Measurements from ENCODE around the gene KPTN. TPM values are rescaled to one million over a fixed set of nuclear protein-coding genes. Genes with fewer than 3 reads are reported as not detected.

The KPTN gene
- 6.6 and 12.1 TPM in 2 replicates for total RNA-seq (2014; rRNA removed; shearing (Covaris generic))

DNA sequence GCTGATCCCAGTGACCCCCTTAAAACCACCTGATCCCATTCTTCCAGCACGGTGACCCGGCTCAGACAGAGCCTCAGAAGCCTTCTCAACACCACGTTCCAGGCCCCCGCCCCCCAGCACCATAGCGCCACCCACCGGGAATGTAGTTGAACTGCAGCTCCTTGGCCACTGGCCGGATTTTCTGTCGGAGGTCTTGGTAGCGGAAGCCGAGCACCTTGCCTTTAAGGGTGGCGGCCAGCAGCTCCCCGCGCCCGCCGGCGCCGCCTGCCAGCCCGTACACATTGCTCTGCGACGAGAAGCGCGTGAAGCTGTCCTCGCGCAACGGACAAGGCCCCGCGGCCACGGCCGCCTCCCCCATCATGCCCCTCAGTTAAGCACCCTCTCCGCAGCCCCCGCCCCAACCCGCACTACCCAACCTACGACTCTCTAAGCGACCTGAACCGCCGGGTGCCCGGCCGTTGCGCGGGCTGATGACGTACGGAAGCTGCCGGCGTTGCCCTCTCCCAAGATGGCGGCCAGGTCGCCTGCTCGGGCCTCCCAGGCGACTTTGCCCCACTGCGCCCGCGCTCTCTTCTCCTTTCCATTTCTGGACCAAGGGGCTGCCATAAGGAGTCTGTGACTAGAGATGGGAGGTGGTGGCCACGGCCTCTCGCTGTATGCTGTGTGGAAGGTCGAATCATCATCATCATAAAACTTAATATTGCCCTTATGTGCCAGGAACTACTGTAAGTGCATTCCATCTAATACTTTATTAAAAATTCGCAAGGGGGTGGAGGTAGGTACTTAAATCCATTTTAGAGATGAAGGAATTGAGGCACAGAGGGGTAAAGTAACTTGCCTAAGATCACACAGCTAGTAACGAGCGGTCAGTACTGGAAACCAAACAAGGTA lies at the start of gene KPTN:
Gene KPTN (minus strand): TSS at position 420 of the 891 bp plus-strand sequence. CDS start 59 bp downstream, at position 361.
- DNase-seq (ENCODE audit: low read depth), result peak; percentile 87

DNA sequence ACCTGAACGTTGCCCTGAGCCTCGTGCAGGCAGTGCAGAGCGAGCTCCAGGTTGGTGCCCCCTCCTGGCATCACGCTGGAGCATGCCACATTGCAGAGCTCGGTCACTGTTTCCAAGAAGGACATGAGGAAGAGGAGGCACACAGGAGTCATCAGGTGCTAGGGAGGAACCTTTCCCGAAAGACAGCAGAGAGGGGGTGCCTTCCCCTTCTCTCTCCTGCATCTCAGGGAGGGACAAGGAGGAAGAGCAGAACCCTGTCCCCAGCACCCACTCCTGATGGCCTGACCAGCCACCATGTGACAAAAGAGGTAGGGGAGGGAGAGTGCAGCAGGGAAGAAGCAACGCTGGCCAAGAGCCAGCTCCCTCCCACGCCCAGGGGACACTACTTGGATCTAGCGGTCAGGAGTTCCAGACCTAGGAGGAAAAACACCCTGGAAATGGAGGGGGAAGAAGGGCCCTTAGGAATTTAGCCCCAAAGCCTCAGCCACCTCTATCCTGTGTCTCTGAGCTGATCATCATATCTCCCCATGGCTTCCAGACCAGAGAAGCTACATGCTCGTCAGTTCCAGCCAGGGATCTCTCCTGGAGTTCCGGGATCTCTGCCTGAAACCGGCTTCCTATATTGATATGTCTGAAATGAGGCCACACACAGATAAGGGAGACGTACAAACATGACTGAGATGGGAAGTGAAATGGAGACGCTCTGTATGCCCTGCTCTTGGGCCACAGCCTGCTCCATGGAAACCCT lies 47.8 kb upstream of the KPTN start:
- no peak for DNase-seq (ENCODE audit: low read depth)

DNA sequence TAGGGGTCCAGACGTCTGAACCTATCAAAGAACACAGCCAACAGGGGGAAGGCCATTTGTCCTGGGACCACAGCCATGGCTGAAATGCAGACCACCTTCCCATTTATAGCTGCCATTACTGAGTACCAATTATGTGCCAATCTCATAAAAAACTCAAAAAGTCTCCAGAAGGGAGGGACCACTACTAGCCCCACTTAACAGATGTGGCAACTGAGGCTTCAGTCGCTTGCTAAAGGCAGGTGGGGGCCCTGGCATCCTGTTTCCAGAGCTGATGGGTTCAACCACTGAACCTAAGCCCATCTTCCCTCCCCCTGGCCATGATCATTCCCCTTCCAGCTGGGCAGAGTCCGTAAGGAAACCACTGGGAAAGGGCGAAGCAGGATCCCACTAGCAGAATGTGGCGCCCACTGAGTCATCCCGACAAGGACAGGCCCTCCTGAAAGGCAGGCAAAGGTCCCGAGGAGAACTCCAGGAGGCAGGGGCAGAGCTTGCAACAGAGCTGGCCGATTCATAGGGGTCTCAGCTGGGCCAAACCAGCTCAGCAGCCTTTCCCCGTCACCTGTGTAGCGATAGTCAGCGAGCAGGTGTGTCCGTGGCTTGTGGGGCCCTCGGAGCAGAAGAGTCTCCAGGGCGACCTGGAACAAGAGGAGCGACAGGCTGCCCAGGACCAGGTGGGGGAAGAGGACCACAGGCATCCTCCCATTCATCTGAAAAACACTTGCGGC lies 45.2 kb upstream of the KPTN start:
- DNase-seq (ENCODE audit: low read depth), result no peak

DNA sequence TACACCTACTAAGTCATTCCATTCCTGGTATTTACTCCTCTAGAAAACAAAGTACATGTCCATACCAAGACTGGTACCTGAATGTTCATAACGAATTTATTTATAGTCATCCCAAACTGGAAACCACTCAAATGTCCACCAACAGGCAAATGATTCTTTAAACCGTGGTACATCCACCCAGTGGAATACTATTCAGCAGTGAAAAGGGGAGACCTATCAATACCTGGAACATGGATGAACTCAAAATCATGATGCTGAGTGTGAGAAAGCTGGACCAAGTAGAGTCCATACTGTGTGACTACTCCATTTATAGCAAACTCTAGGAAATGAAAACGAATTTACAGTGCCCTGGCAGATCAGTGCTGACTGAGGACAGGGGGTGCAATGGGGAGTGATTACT lies 42.8 kb upstream of the KPTN start:
- no peak for DNase-seq (ENCODE audit: low read depth)

DNA sequence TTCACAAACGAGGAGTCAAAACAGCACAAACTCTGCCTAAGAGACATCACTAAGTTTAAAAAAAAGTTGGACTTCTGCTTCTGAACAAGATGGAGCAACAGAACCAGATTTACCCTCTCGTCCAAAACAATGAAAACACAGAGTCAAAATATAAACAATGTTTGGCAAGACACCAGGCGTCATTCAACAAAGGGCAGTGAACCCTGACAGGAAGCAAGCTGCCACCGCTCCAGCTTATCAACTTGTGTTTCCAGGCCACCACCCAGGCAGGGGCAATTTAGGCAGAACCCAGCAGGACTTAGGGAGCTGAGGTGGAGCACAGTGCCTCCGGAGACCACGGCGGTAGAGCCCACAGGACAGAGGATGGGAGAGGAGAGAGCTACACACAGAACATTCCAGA lies 39.5 kb upstream of the KPTN start:
- no peak for DNase-seq (ENCODE audit: low read depth)

DNA sequence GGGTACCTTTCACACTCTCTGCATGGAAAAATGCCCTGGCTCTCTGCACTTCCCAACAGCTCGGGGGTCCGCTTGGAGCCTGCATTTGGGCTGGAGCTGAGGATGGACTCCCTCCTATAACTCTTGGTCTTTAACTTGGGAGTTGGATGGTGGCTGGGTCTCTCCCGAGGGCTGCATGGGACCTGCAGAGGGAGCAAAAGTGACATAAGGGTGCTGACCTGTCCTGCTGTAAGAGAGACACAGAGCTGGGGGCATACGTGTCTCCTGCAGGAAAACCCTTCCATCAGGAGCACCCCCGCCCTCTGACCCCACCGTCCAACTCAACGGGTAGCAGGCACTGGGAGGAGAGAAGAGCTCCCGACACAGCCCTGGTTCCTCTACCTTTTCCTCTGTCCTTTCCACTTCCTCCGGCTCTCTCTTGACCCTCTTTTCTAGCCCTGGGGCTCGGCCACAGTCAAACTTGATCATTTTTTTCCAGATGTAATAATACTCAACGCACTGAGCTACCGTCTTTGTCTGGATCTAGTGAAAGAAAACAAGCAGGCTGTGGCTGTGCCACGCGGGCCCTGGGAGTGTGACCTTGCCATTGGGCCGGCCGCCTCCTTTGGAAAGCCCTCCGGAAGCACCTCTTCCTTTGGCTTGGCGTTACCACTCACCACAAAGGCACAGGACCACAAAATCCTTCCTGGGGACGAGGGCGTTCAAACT lies 37.6 kb upstream of the KPTN start:
- no peak for DNase-seq (ENCODE audit: low read depth)

DNA sequence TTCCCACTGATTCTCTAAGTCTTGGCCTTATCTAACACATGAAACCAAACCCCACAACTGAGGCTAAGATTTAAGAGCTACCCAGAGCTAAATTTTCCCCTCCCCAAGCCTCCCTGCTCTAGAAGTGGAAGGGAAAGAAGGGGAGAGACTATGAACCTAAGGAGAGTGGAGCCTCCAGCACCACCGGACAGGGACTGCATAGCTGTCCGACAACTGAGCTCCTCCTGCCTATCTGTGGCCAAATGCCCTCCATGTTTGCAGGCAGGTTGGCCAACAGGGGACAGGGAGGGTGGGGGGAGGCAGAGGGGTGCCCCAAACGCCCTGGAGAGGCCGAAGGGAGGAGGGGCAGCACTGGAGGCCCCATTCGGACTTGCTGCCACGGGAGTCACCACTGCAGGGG lies 36.8 kb upstream of the KPTN start:
- no peak for DNase-seq (ENCODE audit: low read depth)

DNA sequence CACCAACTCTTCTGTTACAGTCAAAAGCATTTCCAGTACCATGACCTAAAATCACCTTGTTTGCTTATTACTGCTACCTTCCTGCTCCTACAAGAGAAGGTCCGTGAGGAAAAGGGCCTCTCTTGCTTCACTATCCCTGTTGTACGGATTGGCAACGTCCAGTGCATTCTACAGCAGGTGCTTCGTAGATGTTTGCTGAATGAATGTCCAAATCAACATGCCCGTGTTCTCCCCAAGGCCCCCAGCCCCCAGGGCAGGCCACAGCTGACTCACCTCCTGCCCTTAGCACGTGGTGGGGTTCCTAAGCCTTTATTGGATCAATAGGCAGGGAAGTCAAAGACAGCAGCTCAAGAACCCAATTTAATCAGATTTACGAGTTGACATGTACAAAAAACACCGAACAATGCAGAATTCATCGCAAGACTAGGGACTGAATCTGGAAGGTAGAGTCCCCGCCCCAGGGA lies 36.4 kb upstream of the KPTN start:
- no peak for DNase-seq (ENCODE audit: low read depth)

DNA sequence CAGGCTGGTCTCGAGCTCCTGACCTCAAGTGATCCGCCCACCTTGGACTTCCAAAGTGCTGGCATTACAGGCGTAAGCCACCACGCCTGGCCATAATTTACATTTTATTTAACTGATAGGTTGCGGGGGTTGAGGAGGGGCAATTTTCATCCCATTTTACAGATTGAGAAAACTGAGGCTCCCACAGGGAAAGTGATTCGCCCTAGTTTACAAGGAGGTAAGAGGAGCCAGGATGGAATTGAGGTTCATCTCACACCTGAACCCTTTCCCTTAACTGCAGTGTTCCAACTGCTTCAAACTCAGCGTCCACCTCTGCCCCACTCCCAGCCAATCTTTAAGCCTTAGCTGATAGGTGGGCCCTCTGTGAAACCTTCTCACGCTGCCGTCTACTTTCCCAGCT lies 34.8 kb upstream of the KPTN start:
- no peak for DNase-seq (ENCODE audit: low read depth)

DNA sequence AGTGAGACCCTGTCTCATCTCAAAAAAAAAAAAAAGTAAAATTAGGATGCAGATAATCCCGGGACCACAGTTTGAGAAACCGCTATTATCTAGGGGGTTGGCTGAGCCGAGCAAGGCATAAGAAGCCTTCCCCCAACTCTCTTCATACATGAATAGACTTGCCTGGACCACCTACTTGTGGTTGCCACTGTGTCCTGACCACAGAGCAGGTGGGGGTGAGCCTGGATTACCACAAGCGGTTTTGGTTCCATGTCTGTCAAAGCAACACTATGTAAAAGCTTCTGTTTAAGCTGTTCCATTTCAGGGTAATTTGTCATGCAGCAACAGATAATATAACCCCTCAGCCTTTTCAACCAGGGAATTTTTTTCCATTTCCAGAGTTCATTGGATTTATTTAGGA lies 34.1 kb upstream of the KPTN start:
- DNase-seq (ENCODE audit: low read depth), result no peak

DNA sequence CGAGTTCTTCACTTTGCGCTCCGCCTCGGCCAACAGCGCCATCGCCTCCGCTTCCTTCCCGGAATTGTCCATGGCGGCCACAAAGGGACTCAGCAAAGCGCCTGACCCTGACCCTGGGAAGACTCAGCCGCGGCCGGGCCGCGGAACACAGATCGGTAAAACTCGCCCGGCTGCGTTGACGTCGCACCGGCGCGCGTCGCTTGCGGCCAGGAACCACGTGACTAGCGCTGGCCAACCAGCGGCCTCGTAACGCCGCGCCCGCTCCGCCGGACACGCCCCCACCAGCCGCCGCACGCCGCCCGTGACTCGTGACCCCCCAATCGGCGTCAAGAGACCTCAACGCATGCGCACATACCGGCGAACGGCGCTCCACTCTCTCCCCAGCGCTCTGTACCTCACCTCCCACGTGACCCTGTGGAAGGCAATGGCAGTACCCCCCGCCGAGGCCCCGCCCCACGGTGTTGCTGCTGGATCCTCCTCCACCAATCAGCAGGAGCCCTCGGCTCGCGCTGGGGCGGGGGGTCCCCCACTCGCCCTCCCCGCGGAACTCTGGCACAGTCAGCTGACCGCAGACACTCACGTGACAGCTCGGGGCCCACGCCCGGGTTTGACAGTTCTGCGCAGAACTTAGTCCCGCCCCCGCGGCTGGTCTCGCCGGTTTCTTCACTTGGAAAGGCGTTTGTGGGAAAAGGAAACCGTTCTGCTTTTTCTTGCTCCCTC lies 31.0 kb upstream of the KPTN start, which contains the start of gene NAPA:
Gene NAPA (minus strand): TSS at position 195 of the 720 bp plus-strand sequence. CDS start 123 bp downstream, at position 72.
- DNase-seq (ENCODE audit: low read depth), result peak; percentile 100

DNA sequence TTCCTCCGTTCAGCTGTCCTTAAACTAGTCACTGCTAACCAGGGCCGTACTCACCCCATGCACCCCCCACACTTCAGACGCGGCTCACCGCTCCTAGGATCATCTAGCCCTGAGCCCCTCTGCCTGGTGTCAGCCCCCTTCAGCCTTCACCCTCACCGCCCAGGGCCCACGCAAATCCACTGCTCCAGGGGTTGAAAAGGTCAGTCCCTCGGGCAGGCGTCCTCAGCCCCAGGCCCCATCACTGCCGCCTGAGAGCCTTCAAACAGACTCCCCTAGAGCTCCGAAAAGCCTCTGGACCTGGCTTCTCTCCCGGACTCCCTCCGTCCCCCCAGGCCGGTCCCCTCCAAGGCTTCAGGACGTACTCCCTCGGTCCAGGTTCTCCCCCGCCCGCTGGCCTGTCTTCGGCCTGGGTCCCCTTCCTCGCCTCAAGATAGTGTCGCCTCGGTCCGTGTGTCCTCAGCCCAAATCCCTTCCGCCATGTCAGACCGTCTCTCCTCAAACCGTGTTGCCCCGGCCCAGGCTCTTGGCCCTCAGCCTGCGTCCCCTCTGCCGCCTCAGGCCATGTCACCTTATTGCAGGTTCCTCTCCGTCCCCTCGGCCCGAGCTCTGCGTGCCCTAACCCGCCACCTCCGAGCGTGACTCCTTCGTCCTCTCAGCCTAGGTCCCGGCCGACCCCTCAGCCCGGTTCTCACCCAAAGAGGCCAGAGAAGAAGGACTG lies 30.3 kb upstream of the KPTN start:
- DNase-seq (ENCODE audit: low read depth), result no peak

DNA sequence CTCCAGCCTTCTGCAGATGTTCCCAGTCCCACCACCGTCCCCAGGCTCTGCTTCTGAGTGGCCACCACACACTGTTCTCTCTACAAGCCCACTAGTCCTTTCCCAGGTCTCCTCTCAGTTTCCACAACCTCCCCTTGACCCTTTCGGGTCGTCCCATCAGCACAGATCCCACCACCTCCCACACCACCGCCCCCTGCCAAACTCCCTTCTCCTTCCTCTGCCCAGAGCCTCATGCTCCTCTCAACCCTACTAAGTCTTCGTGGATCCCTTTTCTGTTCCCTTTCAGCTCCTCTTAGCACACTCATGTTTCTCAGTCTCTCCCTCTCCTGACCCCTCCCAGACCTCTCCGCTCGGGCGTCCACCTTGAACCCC lies 28.9 kb upstream of the KPTN start:
- DNase-seq (ENCODE audit: low read depth), result no peak

DNA sequence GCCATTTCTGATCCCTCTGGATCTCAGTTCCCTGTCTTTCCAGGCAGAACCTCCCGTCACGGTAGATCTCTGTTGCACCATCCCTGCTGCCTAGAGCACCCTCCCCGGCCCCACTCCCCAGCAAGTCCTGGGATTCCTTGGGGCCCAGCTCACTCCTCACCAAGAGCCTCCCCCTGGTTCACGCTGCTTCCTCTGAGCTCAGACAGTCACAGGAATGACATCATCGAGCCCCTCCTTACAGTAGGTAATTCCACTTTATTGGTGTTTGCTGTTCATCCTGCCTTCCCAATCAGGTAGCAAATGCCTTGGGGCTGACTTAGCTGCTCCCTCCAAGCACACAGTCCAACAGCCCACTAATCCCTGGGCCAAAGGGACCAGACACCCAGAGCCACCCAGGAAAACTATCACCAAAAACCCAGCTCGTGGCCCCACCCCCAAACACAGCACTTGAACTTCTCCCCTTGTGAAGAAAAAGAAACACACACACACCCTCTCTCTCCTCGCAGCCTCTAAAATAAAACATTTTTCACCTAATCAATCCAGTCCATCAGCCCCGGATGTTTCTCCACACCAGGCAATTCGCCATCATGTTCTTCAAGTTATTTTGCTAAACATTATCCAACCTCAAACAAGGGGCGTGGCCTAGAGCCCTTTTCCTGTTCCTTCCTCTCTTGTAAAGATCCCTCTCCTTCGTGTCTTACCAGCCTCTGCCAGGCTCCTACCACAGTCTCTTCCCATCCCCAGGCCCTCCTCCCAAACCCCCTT lies 28.3 kb upstream of the KPTN start:
- no peak for DNase-seq (ENCODE audit: low read depth)

DNA sequence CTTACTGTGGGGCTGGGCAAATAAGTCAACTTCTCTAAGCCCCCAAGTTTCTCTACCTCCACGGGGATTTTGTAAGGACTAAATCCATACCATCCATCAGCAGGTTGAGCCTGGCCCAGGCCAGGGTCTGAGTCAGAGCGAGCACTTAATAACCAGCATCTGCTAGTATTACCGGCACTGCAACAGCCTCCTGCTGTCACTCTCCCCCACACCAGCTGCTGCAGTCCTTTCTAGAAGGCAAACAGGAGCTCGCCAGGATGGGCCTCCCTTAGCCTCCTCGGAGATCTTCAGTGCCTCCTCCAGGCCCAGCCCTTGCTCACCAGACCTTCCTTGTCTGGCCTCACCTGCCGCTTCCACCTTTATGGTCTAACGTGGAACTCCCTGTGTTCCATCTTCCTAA lies 27.7 kb upstream of the KPTN start:
- no peak for DNase-seq (ENCODE audit: low read depth)

DNA sequence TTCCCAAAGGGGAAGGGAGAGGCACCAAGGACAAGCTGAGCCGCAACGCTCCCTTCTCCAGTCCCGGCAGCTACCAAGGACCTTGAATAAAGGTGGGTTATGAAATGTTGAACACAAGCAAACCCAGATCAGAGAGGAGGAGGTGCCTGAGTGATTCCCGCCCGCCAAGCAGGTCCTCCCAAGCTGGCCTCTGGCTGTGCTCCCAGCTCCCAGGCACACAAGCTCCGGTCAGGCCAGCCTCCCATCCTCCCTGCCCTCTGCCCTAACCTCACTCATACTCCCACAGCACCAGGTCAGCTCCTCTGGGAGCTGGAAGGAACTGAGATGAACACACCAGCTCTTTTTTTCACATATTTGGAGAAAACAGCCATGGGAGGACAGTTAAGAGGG lies 27.1 kb upstream of the KPTN start:
- DNase-seq (ENCODE audit: low read depth), result no peak

DNA sequence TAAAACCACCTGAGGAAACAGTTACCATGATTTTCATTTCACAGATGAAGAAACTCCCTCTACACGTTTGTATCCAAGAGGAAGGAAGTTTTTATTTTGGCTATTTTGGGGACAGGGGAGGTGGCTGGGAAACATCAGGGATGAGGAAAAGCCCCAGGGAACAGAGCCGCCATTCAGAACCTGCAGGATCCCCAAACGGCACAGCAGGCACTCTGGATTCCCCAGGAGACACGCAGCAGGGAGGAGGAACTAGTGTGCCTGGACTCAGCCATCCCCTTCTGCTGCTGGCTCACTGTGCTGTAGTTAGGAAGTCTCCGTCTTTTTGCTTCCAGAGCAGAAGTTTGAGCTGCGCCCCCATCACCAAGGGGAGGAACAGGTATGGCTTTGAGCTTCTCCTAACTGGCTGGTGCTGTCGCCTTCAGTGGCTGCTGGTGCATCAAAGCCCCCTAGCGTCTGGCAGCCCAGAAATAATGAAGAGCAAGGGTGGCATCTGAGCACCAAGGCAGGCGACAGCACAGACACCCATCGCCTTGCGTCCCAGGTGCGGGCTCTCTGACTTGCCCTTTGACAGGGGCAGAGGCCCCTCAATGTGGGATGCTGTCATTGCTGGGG lies 26.6 kb upstream of the KPTN start:
- no peak for DNase-seq (ENCODE audit: low read depth)

DNA sequence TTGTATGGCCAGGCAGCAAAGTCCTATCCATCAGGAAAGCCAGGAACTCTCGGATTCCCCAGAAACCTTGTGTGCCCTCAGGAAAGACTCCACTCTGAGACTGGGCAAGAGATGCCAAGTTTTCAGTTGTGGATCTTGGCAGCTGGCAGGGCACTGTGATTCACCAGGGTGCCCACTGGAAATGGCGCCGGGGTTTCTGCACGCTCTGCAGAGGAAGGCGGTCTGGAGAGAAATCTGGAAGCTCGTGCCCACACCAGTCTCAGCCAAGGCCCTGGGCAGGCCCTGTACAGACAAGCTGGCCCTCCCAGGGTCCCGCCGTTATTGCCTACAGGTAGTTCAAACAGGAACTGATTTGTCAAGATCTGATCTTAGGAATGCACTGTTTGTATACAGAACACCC lies 26.0 kb upstream of the KPTN start:
- no peak for DNase-seq (ENCODE audit: low read depth)

Measured in RPMI7951 (cell line).